Mucosa of gallbladder (tissue), 1 donor: ENCODE measurements around the gene PRDM1. TPM values are rescaled to one million over a fixed set of nuclear protein-coding genes. Genes with fewer than 3 reads are reported as not detected.

Experiments used
- DNase-seq: peaks from one replicate; pipeline ENCODE4 v3.0.0-alpha.2; 2020; ENCODE audit warnings: low spot score
- total RNA-seq: library from RNA; stranded (reverse); gene quantifications from one replicate; pipeline ENCODE4 v1.2.1, GENCODE V29; 2021
- donor health status: DM: no; HTN: no; CAD: no.

Gene PRDM1
- total RNA-seq, 1 donor from 2014 or later: 16.9 TPM

GRCh38 chr6:106070636-106071035, 15.5 kb upstream of the PRDM1 start:
- no peak for DNase-seq

GRCh38 chr6:106072501-106073090, 13.5 kb upstream of the PRDM1 start:
- DNase-seq: no peak

DNA sequence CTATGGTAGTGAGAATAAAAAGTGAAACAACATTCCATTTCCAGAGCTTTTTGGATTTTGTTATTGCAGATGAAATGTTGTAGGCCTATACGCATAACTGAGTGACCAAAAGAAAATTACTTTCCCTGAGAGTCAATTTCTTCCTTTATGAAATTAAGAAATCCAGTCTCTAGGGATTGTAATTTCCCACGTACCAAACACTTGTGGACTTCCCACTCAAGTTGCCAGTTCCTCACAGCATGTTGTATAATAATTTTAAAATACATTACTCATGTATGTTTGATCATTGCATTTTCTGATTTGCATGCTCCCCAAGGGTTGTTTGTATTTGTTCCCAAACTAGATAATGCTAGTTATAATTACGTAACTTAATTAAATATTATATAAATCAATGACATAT, 12.0 kb upstream of the PRDM1 start:
- DNase-seq: no peak

- DNase-seq: no peak
These were observed 10.0 kb upstream of the PRDM1 start for GRCh38 chr6:106076139-106076538.

- no peak for DNase-seq
These were observed 9.0 kb upstream of the PRDM1 start for GRCh38 chr6:106077170-106077569.

DNA sequence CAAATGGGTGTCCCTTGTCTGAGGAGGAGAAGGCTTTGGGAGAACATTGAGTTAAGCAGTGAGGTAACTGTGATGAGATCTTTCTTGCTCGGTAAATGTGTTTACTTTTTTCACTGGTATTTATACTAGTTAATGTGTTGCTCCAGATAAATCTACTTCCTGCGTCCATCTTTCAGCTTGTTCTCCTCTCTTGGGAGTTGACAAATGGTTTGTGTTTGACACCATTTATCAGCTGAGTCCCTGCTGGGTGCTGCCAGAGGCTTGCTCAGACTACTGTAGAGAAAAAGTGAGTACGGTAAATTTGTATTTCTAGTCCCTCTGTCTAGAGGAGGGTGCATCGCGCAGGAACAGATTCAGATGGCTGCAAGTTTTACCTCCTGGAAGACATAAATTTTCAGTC, 8.3 kb upstream of the PRDM1 start:
- DNase-seq: no peak

GRCh38 chr6:106079961-106080762, 6.0 kb upstream of the PRDM1 start:
- DNase-seq: no peak

DNA sequence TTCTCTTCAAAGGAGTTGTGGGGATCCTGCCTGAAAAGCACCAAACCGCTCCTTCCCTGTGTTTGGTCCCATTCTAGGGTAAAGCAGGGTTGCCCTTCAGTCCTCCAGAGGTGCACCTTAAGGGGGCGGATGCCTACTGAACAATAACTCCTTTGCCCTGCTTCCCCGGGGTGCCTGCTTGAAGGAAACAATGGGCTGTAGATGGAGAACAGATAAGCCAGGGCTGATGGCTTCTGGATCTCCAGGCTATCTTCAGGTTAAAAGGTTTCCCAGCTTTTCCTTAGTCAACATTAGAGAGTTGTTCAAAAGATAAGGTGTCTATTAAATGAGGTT, 5.4 kb upstream of the PRDM1 start:
- no peak for DNase-seq

DNA sequence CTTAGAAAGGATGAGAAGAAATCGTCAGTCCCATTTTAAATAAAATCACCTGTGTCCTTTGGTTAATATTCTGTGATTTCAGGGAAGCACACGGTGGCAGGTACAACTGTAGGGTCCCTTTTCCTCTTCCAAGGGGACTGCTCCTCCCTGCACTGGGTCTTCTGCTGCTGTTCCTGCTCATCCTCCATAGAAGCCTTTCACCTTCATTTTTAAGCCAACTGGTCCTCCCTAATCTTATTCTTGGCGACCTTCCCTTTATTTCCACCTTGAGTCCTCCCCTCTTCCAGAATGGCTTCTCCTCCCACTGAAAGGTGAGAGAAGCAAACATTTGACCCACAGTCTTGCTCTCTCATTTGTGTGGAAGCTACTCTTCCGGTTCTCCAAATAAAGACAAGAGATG, 4.4 kb upstream of the PRDM1 start:
- no peak for DNase-seq

DNA sequence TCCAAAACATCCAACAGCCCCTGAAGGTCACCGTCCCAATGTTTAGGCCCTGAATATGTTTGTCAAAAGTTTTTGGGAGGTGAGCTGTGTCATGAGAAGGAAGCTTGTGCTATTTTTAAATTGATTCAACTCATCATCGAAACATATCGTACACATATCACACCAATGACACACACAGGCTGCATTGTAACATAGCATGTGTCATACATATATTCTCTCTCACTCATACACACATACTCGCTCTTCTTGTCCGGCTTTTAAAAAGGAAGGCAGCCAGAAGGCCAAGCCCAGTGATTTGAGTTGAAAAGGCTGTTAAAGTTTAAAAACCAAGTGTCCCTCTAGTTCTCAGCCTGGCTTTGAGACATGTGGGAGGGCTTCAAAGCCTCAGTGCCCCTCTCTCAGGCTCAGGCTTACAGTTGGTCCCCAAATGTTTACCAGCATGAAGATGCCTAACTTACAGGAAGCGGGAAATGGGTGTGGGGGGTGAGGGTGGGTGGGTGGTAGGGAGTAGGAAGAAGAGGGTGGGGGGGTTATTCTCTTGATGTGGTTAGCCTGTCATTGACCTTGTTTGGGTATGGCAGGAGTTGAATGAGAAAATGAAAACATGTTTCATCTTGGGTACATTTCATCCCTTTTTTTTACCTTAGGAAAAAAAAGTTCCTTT, 3.3 kb upstream of the PRDM1 start:
- no peak for DNase-seq

DNA sequence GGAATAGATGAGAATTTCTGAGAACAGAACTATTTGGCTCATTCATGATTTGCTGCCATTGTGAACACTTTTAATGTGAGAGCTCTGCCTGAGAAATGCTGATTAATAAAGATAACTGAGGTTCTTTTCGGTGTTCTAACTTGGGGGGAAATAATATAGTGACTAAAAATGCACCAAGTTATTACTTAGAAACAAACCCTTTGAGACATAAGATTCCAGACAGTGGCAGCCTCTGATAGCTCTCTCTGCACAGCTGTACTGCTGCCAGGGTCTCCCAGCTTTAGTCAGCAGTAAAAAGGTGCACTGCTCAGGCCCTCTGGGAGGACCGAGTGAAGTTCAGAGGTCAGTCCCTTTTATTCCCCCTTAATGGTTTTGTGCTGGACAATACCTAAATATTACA, 2.5 kb upstream of the PRDM1 start:
- no peak for DNase-seq

- DNase-seq: no peak
These were observed 1.8 kb upstream of the PRDM1 start for GRCh38 chr6:106084106-106084988.

- no peak for DNase-seq
These were observed 996 bp upstream of the PRDM1 start for GRCh38 chr6:106084989-106085691.

DNA sequence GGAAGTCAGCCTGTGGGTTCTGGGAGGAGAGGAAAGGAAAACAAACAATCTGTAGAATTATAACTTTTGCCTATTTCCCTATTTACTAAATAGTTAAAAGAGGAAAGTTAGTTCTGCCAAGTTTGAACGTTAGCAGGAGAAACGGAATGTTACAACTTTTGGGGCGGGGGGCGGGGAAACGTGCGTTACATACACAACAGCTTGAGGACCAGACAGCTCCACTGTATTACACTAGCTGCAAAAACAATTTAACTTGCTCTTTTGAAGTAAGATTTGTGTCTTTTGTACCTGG, 498 bp upstream of the PRDM1 start:
- DNase-seq: no peak

DNA sequence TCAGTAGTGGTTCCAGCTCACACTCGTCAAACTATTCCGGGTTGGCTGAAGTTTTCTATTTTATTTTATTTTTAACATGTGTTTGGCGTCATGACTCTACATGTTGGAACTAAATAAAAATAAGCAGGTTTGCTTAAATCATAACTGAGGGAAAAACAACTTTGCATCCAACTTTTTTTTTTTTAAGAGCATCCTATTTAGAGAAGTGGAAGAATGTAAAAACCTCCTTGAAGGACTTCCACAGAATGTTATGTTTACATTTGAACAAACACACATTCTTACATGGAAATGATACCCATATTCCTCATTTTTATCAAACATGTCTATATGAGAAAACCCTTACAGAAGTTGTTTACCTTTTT, 659 bp downstream of the PRDM1 start:
- no peak for DNase-seq

DNA sequence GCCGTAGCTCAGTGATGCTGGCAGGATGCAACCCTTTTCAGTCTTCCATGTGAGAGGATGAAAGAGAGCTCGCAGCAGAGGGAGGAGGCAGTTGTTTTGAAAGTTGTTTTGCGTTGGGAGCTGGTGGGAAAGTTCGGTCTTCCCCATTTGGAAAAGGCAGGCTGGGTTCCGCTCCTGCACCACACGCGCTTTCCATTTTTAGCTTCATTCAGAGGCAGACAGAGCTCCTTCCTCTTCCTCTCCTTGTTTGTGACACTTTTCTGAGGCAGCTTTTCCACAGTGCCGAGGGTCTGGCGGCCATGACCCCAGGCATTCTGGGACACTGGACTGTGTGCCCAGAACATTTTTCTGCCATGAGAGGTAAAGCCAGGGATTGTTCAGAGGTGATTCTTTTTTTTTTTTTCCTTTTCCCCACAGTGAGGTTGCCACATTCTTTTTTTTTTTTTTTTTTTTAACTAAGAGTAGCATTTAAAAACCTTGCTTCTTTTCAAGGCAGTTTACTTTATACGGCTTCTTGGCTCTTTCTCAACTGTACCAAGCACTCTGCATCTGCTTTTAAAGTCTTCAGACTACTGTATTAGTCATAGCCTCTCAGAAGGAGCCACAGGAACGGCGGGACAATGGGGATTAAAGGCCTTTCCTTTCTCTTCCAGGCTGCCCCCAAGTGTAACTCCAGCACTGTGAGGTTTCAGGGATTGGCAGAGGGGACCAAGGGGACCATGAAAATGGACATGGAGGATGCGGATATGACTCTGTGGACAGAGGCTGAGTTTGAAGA, 1.6 kb downstream of the PRDM1 start:
- peak; percentile 41 for DNase-seq

DNA sequence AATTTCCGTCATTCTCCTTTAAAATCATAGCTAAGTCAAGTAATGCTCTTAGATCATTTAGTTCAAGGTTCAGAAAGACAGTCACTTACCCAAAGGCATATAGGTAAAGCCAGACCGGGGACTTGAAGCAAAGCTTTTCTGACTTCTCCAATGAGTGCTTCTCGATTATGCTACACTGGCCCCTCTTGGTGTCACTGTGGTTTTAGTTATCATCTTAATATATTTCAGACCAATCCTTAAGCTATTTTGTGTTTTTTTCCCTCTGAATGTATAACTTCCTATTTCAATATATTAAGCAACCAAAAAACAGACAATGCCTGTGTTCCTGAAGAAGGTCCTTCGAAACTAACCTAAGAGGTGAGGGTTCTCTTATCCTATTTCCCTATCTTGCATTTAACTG, 3.9 kb downstream of the PRDM1 start:
- no peak for DNase-seq

DNA sequence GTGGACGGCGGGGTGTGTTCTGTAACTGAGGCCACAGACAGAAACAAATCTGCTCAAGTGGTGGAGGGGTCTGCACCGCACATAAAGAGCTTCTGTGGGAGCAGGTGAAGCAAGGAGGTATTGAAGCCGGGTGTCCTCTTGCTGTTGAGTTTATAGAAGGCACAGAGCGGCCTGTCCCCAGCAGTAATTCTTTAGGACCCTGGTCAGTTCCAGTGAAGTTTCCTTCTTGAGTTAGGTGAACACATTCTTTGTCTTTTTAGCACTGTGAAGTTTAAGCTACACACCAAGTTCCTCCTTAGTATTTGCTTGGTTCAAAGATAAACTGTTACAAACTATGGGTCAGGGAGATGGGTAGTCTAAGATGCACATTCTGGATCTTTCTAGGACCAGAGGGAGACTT, 6.1 kb downstream of the PRDM1 start:
- DNase-seq: no peak

DNA sequence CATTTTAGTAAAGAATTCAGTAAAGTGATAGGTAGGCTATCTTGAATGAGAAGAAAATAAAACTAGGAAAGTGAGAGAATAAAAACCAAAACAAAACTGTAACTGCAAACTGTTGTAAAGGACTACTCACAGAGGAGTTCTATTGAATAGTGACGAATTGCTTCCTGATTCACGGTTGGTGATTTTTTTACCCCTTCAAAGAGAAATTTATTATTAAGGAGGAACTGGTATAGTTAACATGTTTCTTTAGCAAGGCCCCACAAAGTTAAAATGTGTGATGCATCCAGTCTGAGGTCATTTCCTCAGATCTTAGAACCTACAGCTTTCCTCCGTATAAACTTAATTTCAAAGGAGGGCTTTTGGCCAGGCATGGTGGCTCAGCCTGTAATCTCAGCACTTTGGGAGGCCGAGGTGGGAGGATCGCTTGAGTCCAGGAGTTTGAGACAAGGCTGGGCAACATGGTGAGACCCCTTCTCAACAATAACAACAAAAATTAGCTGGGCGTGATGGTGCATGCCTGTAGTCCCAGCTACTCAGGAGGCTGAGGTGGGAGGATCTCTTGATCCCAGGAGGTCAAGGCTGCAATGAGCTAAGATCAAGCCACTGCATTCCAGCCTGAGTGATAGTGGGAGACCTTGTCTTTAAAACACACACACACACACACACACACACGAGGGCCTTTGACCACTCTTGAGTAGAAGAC, 8.3 kb downstream of the PRDM1 start:
- DNase-seq: no peak

GRCh38 chr6:106094964-106095335, 8.8 kb downstream of the PRDM1 start:
- no peak for DNase-seq
